Esophagus muscularis mucosa (tissue), 4 donors: ENCODE results near the gene NDUFB2. TPM values are rescaled to one million over a fixed set of nuclear protein-coding genes. Genes with fewer than 3 reads are reported as not detected.

Experiments used
- DNase-seq: peaks from one replicate; pipeline ENCODE4 v3.0.0-alpha.2; 2017; ENCODE audit errors: extremely low spot score
- H3K27ac ChIP-seq, 4 donors: fragments of 200-600 bp; sonication (generic); replicated peaks in 1 of 4; 1 replicate in 3 of 4; 2 replicates in 1 of 4; pipeline ENCODE4 v1.5.1; 2016 to 2019; ENCODE audit warnings: mild to moderate bottlenecking in 1 of 4
- H3K27me3 ChIP-seq, 4 donors: fragments of 200-600 bp; sonication (generic); one replicate each; pipeline versions ENCODE4 v1.5.1 to v1.6.0; 2016 to 2019
- H3K36me3 ChIP-seq, 4 donors: fragments of 200-600 bp; sonication (generic); one replicate each; pipeline ENCODE4 v1.5.1; 2016 to 2019
- H3K4me1 ChIP-seq, 4 donors: fragments of 200-600 bp; sonication (generic); one replicate each; pipeline ENCODE4 v1.5.1; 2016 to 2019
- H3K4me3 ChIP-seq, 4 donors: fragments of 200-600 bp; sonication (generic); 1 replicate in 2 of 4; 2 replicates in 2 of 4; pipeline ENCODE4 v1.5.1; 2016 to 2019; ENCODE audit warnings: mild to moderate bottlenecking in 4 of 4, moderate library complexity in 1 of 4
- H3K9me3 ChIP-seq, 4 donors: fragments of 200-600 bp; sonication (generic); 1 replicate in 3 of 4; 2 replicates in 1 of 4; pipeline ENCODE4 v1.5.1; 2016 to 2019
- CTCF ChIP-seq, 3 experiments: fragments of 200-600 bp in 2 of 3; fragments of 450-650 bp in 1 of 3; sonication (generic) in 2 of 3; IDR thresholded peaks; one replicate each; pipeline ENCODE4 v1.5.1; 2017 to 2019; ENCODE audit warnings: antibody characterized with exemption in 3 of 3, mild to moderate bottlenecking in 2 of 3, moderate library complexity in 1 of 3
- EP300 ChIP-seq: sonication (generic); formaldehyde crosslinking; IDR thresholded peaks from one replicate; pipeline ENCODE4 v1.6.1; 2017; ENCODE audit warnings: antibody characterized with exemption
- POLR2A ChIP-seq: fragments of 450-650 bp; IDR thresholded peaks from one replicate; pipeline ENCODE4 v1.6.1; 2017; ENCODE audit warnings: antibody characterized with exemption, moderate library complexity, mild to moderate bottlenecking, low read depth
- POLR2AphosphoS5 ChIP-seq, 2 donors: sonication (generic); formaldehyde crosslinking; IDR thresholded peaks; one replicate each; pipeline ENCODE4 v1.6.1; 2017; ENCODE audit warnings: antibody characterized with exemption in 2 of 2
- WGBS: methylation state at CpG from one replicate; pipeline ENCODE4 v1.1.5; 2018; 5-methylcytosine and 5-hydroxymethylcytosine counted together
- intact Hi-C: fragments of 100-400 bp; cut with DNase I; formaldehyde crosslinking; loops from one replicate; pipeline ENCODE4 v1.15.1; 2023
- total RNA-seq, 4 donors: library from RNA; depleted of rRNA; stranded (reverse); fragments of >200 nt; gene quantifications; one replicate each; pipeline versions ENCODE4 v1.1.0 to v1.2.1, GENCODE V29; 2016

The NDUFB2 gene
- total RNA-seq, 4 donors from 2014 or later, result 235 to 279 (median 262) TPM

GRCh38 chr7:140680886-140681285 lies 15.6 kb upstream of the NDUFB2 start:
- Histone ChIP-seq H3K27me3 (no peaks in the 10 kb centered on the region), H3K27ac (no peak overlapping the region), H3K4me3 (no peak overlapping the region), H3K36me3 (peaks cover 18 to 92% (median 66%) of the 10 kb centered on the region in 4 donors), H3K9me3 (no peaks in the 10 kb centered on the region), H3K4me1 (peaks cover 0 to 9% (median 4%) of the 10 kb centered on the region in 4 donors)
- TF ChIP-seq POLR2AphosphoS5 (IDR thresholded peaks at IDR 0.05) (no peak), CTCF (IDR thresholded peaks at IDR 0.05) (no peak), POLR2A (no peak), EP300 (no peak)
- no peak for DNase-seq
- WGBS, result 89% methylated on average over 5 of the region's 7 CpGs
- intact Hi-C loops, result no loop called here

GRCh38 chr7:140681766-140682165 lies 14.7 kb upstream of the NDUFB2 start:
- TF ChIP-seq EP300 (no peak), CTCF (IDR thresholded peaks at IDR 0.05) (no peak), POLR2A (no peak), POLR2AphosphoS5 (IDR thresholded peaks at IDR 0.05) (no peak)
- Histone ChIP-seq H3K9me3 (no peaks in the 10 kb centered on the region), H3K27ac (no peak overlapping the region), H3K4me1 (peaks cover 0 to under 1% (median 0%) of the 10 kb centered on the region in 4 donors), H3K36me3 (peaks cover 18 to 93% (median 70%) of the 10 kb centered on the region in 4 donors), H3K4me3 (no peak overlapping the region), H3K27me3 (no peaks in the 10 kb centered on the region)
- 94% methylated on average over 3 of the region's 3 CpGs for WGBS
- intact Hi-C loops, result no loop called here
- no peak for DNase-seq

- TF ChIP-seq CTCF (IDR thresholded peaks at IDR 0.05) (no peak), POLR2A (no peak), POLR2AphosphoS5 (IDR thresholded peaks at IDR 0.05) (no peak), EP300 (no peak)
- WGBS, result 100% methylated on average over 3 of the region's 3 CpGs
- Histone ChIP-seq H3K27ac (no peak overlapping the region), H3K4me3 (no peak overlapping the region), H3K4me1 (no peaks in the 10 kb centered on the region), H3K36me3 (peaks cover 32 to 97% (median 76%) of the 10 kb centered on the region in 4 donors), H3K27me3 (no peaks in the 10 kb centered on the region), H3K9me3 (no peaks in the 10 kb centered on the region)
- intact Hi-C loops, result no loop called here
- no peak for DNase-seq
Observed at GRCh38 chr7:140683657-140684056, 12.9 kb upstream of the NDUFB2 start.

- H3K4me3 ChIP-seq, result no peak overlapping the region
- WGBS, result 93% methylated on average over 20 of the region's 20 CpGs
- no peak for DNase-seq
- TF ChIP-seq EP300, result no peak
- no peak for TF ChIP-seq CTCF (IDR thresholded peaks at IDR 0.05)
- no peak for TF ChIP-seq POLR2A
- no peak for TF ChIP-seq POLR2AphosphoS5 (IDR thresholded peaks at IDR 0.05)
- H3K27me3 ChIP-seq, result no peaks in the 10 kb centered on the region
- no peaks in the 10 kb centered on the region for H3K9me3 ChIP-seq
- peaks cover 35 to 97% (median 74%) of the 10 kb centered on the region in 4 donors for H3K36me3 ChIP-seq
- intact Hi-C loops, result no loop called here
- H3K4me1 ChIP-seq, result no peaks in the 10 kb centered on the region
- H3K27ac ChIP-seq, result no peak overlapping the region
Observed at GRCh38 chr7:140684066-140684950, 12.2 kb upstream of the NDUFB2 start.
